GM18951 (cell line): Measurements from ENCODE around the gene PRXL2B.

Experiments
- POLR2A ChIP-seq: IDR thresholded peaks from 4 replicates; pipeline ENCODE4 v1.6.1; 2011; ENCODE audit warnings: mild to moderate bottlenecking; ENCODE audit not compliant: insufficient read length, insufficient read depth; ENCODE audit errors: extremely low read depth
- in situ Hi-C: fragments of 300-500 bp; cut with MboI; formaldehyde crosslinking; loops from one replicate; pipeline ENCODE4 v1.12.0; 2022; ENCODE audit warnings: low sequenced_read_pairs, mixed read lengths, inconsistent platforms; ENCODE audit not compliant: unreplicated experiment

The PRXL2B gene

GRCh38 chr1:2596530-2597333, 10.2 kb downstream of the PRXL2B start:
- in situ Hi-C loops: no loop called here
- TF ChIP-seq POLR2A: no peak

DNA sequence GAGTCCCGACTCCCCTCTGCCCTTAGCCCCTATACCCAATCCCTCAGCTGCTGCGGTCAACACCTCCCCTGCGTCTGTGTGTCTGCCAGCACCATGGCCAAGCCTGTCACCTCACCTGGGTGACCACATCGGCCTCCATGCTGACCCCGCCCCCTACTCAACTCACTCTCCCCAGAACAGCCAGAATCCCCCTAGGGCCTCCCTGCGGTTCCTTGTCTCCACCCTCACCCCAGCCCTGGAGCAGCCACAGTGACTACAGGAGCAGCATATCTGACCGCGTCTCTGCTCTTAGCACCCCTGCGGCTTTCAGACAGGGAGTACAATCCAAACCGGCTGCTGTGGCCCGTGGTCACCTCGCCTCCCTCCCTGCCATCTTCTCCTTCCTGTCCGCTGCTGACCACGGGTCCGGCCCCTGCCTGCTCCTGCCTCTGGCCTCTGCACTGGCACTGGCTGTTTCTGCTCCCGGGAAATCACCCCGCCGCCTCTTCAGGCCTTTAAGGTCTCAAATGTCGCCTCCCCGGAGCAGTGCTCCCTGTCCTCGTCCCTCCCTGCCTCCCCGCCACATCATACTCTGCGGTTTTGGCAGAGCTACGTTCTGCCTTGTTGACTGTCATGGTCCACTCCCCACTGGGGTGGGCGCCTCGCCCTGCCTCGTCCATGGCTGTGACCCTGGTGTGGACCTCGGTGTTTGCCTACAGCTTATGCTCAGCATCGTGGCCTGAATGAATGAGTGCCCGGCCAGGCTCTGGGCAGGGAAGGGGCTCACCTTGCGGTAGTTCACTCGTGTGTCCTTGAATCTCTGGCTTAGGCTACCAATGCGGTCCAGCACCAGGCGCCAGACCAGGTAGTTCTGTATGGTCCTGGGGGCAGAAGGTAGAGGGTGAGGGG, 11.1 kb downstream of the PRXL2B start:
- no peak for TF ChIP-seq POLR2A
- in situ Hi-C loops: no loop called here

- TF ChIP-seq POLR2A: no peak
- in situ Hi-C loops: no loop called here
Observed at GRCh38 chr1:2598329-2598931, 11.9 kb downstream of the PRXL2B start.

DNA sequence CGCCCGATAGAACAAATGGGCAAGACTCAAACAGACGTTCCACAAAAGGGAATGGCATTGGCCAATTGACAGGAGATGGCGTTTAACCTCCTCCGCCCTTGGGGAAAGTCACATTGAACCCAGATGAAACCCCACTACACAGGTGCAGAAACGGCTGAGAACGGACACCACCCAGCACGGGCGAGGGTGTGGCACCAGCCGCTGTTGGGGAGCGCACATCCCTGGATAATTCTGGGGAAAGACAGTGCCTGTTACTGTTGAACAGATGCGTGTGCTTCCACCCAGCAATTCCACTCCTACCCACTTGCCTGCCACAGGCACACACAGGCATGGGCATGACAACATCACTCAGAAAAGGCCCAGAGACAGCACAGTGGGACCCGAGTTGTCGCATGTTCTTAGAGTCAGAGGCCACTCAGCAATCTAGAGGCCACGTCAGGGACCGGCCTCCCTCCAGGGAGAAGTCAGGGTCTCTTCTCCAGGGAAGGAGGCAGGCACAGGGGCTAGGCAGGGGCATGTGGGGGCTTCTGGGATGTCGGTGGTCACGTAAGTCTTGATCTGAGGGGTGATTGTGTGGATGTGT, 15.2 kb downstream of the PRXL2B start:
- TF ChIP-seq POLR2A: no peak
- in situ Hi-C loops: no loop called here

- TF ChIP-seq POLR2A: no peak
Observed at GRCh38 chr1:2602311-2602835, 15.8 kb downstream of the PRXL2B start.

DNA sequence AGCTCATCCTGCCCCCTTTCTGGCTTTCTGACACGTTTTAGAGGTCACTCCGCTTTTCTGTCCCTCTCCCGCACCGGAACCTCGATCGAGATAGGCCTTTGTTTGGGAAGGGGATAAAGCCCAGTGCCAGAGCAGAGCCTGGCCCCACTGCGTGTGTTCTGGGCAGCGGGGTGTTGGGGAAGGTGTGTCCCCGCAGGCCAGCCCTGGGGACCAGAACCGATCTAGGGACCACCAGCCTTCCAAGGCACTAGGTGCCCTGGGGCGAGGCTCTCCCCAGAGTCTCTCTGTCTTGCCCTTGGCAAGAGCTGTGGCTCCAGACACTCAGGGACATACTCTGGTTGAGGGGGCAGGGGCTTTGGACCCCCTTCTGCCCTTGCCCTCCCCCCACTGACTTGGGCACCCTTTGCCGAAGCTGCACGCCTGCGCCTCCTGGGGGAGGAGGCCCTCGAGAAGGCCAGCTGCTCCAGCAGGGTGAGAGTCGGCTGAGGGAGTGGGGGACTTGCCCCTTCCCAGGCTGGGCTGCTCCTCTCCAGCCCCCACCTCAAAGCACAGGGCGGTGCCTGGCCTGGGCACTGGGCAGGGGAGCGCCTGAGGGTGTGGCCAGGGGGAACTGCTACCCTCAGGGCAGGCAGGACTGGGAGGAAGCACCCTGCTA, 16.4 kb downstream of the PRXL2B start:
- in situ Hi-C loops: no loop called here
- no peak for TF ChIP-seq POLR2A

More at GRCh38 chr1:2602311-2602835, 15.8 kb downstream of the PRXL2B start:
- in situ Hi-C loops: no loop called here

GRCh38 chr1:2603521-2604155, 17.1 kb downstream of the PRXL2B start:
- no peak for TF ChIP-seq POLR2A
- in situ Hi-C loops: no loop called here

DNA sequence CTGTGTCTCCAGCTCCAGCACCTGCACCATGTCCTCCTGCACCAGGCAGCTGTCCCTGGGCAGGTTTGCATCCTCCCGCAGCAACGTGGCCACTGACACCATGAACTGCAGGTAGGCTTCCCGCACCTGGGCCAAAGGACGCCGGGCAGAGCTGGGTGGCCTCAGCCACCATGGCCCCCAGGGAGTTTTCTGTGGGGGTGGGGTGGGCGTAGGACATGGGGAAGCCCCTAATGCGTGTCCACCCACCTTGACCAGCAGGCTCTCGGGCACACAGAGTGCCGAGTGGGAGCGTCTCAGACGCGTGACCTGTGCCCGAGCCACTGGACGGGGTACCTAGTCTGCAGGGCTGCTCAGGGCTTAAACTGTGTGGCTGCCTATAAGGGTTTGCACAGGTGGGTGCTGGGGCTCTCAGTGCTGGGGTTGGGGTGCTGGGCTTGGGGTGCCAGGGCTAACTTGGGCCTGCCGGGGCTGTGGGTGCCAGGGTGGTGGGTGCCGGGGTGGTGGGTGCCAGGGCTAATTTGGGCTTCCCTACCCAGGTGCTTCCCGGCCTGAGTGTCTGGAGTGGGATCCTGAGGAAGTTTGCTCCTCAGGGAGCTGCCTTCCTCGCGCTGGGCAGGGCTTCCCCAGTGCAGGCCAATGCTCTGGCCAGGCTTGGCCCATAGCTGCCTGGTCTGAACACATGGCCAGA, 17.7 kb downstream of the PRXL2B start:
- in situ Hi-C loops: no loop called here
- no peak for TF ChIP-seq POLR2A

GRCh38 chr1:2604844-2605508, 18.4 kb downstream of the PRXL2B start:
- no peak for TF ChIP-seq POLR2A
- in situ Hi-C loops: no loop called here

DNA sequence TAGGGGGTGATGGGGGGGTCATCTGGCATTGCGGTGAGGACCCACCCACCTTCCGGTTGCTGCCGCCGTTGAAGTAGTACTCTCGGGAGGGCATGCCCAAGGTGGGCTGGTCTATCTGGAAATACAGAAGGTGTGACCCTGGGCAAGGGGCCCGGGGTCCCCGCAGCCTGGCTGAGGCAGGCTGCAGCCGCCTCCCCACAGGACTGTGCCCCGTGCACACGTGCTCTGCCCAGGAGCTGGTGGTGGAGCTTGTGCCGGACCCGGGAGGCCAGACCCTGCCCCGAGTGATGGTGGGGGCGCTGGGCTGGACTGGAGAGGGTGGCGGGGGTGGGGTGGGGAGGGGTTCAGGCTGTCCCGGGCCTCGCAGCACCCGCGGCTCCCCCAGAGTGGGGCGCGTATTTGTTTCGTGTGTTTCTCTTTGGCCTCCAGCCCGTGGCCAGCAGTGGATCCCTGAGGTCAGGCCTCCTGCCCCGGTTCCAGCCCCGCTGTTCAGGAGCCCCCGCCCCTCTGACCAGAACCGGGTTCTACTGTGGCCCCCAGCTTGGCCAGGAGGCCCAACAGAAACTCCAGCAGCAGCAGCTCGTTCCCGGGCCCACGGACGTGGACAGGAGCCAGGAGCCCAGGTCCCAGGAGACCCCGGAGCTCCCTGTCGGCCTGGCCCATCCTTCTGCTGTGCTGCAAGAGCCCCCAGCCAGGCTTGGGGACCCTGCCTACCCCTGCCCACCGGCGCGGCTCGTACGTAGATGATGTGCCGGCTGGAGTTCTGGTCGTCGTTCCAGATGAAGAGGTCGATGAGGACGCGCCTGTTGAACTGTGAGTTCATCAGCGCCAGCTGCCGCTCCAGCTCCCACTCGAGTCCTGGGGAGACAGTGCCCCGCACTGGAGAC, 19.2 kb downstream of the PRXL2B start:
- in situ Hi-C loops: no loop called here
- TF ChIP-seq POLR2A: no peak

- TF ChIP-seq POLR2A: no peak
- in situ Hi-C loops: no loop called here
Observed at GRCh38 chr1:2606396-2606880, 19.9 kb downstream of the PRXL2B start.
